Measurements from ENCODE around the gene HHAT.

The HHAT gene

GRCh38 chr1:210376836-210377372 is 48.2 kb downstream of the HHAT start:
- TF ChIP-seq EZH2phosphoT487 (IDR thresholded peaks at IDR 0.05; ENCODE audit: low read length) = no peak
- no peak for DNase-seq
- Histone ChIP-seq H3K9me3 (replicated peaks; ENCODE audit: insufficient read depth, low read length) (no peaks in the 10 kb centered on the region), H3K27ac (ENCODE audit: low read length) (no peak overlapping the region), H3K9me2 (replicated peaks; ENCODE audit: insufficient read depth, low read length) (no peaks in the 10 kb centered on the region), H3F3A (ENCODE audit: insufficient read depth, low read length) (peaks cover 6% of the 10 kb centered on the region; the same call in 1 of the 2 replicates), H3K4me3 (ENCODE audit: low read length) (no peak overlapping the region), H2AFZ (ENCODE audit: low read length) (no peak overlapping the region), H3K4me1 (ENCODE audit: low read length) (no peaks in the 10 kb centered on the region), H3K27me3 (replicated peaks; ENCODE audit: insufficient read depth, low read length) (no peaks in the 10 kb centered on the region), H3K9ac (ENCODE audit: low read length) (no peak overlapping the region), H3K4me2 (ENCODE audit: low read depth, low read length) (no peak overlapping the region), H3K79me2 (ENCODE audit: low read length) (no peaks in the 10 kb centered on the region), H3K36me3 (replicated peaks; ENCODE audit: insufficient read depth, low read length) (no peaks in the 10 kb centered on the region), H4K20me1 (ENCODE audit: insufficient read depth, low read length) (no peaks in the 10 kb centered on the region)

- no peaks in the 10 kb centered on the region for H3K9me2 ChIP-seq (replicated peaks; ENCODE audit: insufficient read depth, low read length)
- H2AFZ ChIP-seq (ENCODE audit: low read length) = no peak overlapping the region
- no peaks in the 10 kb centered on the region for H3K79me2 ChIP-seq (ENCODE audit: low read length)
- TF ChIP-seq EZH2 (optimal IDR thresholded peaks at IDR 0.05; ENCODE audit: low read depth, low read length) = no peak
- no peak for TF ChIP-seq EZH2phosphoT487 (IDR thresholded peaks at IDR 0.05; ENCODE audit: low read length)
- no peak for TF ChIP-seq CTCF (IDR thresholded peaks at IDR 0.05; ENCODE audit: low read length)
- H3K4me1 ChIP-seq (ENCODE audit: low read length) = no peaks in the 10 kb centered on the region
- no peak overlapping the region for H3K9ac ChIP-seq (ENCODE audit: low read length)
- peaks cover 6% of the 10 kb centered on the region; the same call in 1 of the 2 replicates for H3F3A ChIP-seq (ENCODE audit: insufficient read depth, low read length)
- no peaks in the 10 kb centered on the region for H4K20me1 ChIP-seq (ENCODE audit: insufficient read depth, low read length)
- H3K36me3 ChIP-seq (replicated peaks; ENCODE audit: insufficient read depth, low read length) = no peaks in the 10 kb centered on the region
- no peak for DNase-seq
- no peak overlapping the region for H3K4me3 ChIP-seq (ENCODE audit: low read length)
- no peaks in the 10 kb centered on the region for H3K9me3 ChIP-seq (replicated peaks; ENCODE audit: insufficient read depth, low read length)
- no peak overlapping the region for H3K27ac ChIP-seq (ENCODE audit: low read length)
- no peak overlapping the region for H3K4me2 ChIP-seq (ENCODE audit: low read depth, low read length)
- H3K27me3 ChIP-seq (replicated peaks; ENCODE audit: insufficient read depth, low read length) = no peaks in the 10 kb centered on the region
Measured at GRCh38 chr1:210377731-210378333, 49.1 kb downstream of the HHAT start.

- no peaks in the 10 kb centered on the region for H3K9me3 ChIP-seq (replicated peaks; ENCODE audit: insufficient read depth, low read length)
- no peaks in the 10 kb centered on the region for H4K20me1 ChIP-seq (ENCODE audit: insufficient read depth, low read length)
- H3K9me2 ChIP-seq (replicated peaks; ENCODE audit: insufficient read depth, low read length) = no peaks in the 10 kb centered on the region
- no peaks in the 10 kb centered on the region for H3K36me3 ChIP-seq (replicated peaks; ENCODE audit: insufficient read depth, low read length)
- H3K4me1 ChIP-seq (ENCODE audit: low read length) = no peaks in the 10 kb centered on the region
- no peak overlapping the region for H3K4me3 ChIP-seq (ENCODE audit: low read length)
- no peak overlapping the region for H2AFZ ChIP-seq (ENCODE audit: low read length)
- TF ChIP-seq EZH2 (optimal IDR thresholded peaks at IDR 0.05; ENCODE audit: low read depth, low read length) (no peak), CTCF (IDR thresholded peaks at IDR 0.05; ENCODE audit: low read length) (no peak), EZH2phosphoT487 (IDR thresholded peaks at IDR 0.05; ENCODE audit: low read length) (no peak)
- H3K27ac ChIP-seq (ENCODE audit: low read length) = no peak overlapping the region
- H3K27me3 ChIP-seq (replicated peaks; ENCODE audit: insufficient read depth, low read length) = no peaks in the 10 kb centered on the region
- H3K79me2 ChIP-seq (ENCODE audit: low read length) = no peaks in the 10 kb centered on the region
- H3F3A ChIP-seq (ENCODE audit: insufficient read depth, low read length) = peaks cover 3% of the 10 kb centered on the region; the same call in 1 of the 2 replicates
- no peak overlapping the region for H3K4me2 ChIP-seq (ENCODE audit: low read depth, low read length)
- DNase-seq = no peak
- no peak overlapping the region for H3K9ac ChIP-seq (ENCODE audit: low read length)
Measured at GRCh38 chr1:210378736-210379135, 50.0 kb downstream of the HHAT start.

GRCh38 chr1:210381934-210382333 is 53.2 kb downstream of the HHAT start:
- no peak overlapping the region for H3K27ac ChIP-seq (ENCODE audit: low read length)
- H3K9me3 ChIP-seq (replicated peaks; ENCODE audit: insufficient read depth, low read length) = no peaks in the 10 kb centered on the region
- H3K27me3 ChIP-seq (replicated peaks; ENCODE audit: insufficient read depth, low read length) = no peaks in the 10 kb centered on the region
- H3K79me2 ChIP-seq (ENCODE audit: low read length) = no peaks in the 10 kb centered on the region
- H3K4me1 ChIP-seq (ENCODE audit: low read length) = no peaks in the 10 kb centered on the region
- no peaks in the 10 kb centered on the region for H3F3A ChIP-seq (ENCODE audit: insufficient read depth, low read length)
- no peak overlapping the region for H3K9ac ChIP-seq (ENCODE audit: low read length)
- no peak overlapping the region for H3K4me2 ChIP-seq (ENCODE audit: low read depth, low read length)
- H2AFZ ChIP-seq (ENCODE audit: low read length) = no peak overlapping the region
- no peaks in the 10 kb centered on the region for H3K36me3 ChIP-seq (replicated peaks; ENCODE audit: insufficient read depth, low read length)
- no peak overlapping the region for H3K4me3 ChIP-seq (ENCODE audit: low read length)
- DNase-seq = no peak
- TF ChIP-seq CTCF (IDR thresholded peaks at IDR 0.05; ENCODE audit: low read length) = no peak
- TF ChIP-seq EZH2 (optimal IDR thresholded peaks at IDR 0.05; ENCODE audit: low read depth, low read length) = no peak
- TF ChIP-seq EZH2phosphoT487 (IDR thresholded peaks at IDR 0.05; ENCODE audit: low read length) = no peak
- no peaks in the 10 kb centered on the region for H4K20me1 ChIP-seq (ENCODE audit: insufficient read depth, low read length)
- no peaks in the 10 kb centered on the region for H3K9me2 ChIP-seq (replicated peaks; ENCODE audit: insufficient read depth, low read length)

Measured in MM.1S (cell line).